GM21825 (cell line): ENCODE measurements around the gene CD86.
"Not testable (repeated sequence)": the region's sequence is repeated elsewhere in the genome, so short reads cannot be mapped to it uniquely, and the experiment has no call there.

Experiments
- ATAC-seq: cut with Tn5 transposase; IDR thresholded peaks from one replicate; pipeline ENCODE4 v1.9.1; 2021; ENCODE audit warnings: mild to moderate bottlenecking, moderate library complexity; ENCODE audit not compliant: unreplicated experiment

Gene CD86

GRCh38 chr3:122146466-122146865 is 91.3 kb downstream of the CD86 start:
- peak; percentile 91 for ATAC-seq

DNA sequence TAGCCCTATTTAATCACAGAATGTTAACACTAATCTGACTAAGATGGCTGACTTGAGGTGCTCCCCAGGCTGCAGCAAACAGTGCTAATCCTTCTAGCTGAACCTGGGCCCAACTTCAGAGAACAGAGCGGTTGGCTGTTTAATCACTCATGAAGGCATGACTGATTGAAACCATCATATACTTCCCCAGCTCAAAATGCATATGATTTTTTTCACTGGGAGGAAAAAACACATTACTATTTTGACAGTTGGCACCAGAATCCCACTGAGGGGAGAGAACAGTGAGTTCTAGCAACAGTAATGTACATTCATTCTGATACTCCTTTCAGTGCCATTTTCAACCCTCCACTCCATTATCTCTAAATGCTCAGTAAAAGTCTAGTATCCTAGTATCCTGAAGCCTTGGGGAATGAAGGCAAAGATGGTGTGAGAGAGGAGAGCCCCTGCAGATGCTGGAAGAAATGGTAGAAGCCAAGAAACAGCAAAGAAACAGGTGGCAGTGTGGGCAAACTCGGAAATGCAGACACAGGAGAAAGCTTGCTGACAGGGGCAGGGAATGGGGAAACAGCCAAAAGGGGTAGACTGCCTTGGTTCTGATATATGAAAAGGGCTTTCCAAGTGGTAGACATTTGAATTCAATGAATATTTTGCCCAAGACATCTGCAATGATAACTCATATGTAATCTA is 93.9 kb downstream of the CD86 start:
- ATAC-seq: no peak

- no peak for ATAC-seq
Measured at GRCh38 chr3:122151480-122151879, 96.3 kb downstream of the CD86 start.

DNA sequence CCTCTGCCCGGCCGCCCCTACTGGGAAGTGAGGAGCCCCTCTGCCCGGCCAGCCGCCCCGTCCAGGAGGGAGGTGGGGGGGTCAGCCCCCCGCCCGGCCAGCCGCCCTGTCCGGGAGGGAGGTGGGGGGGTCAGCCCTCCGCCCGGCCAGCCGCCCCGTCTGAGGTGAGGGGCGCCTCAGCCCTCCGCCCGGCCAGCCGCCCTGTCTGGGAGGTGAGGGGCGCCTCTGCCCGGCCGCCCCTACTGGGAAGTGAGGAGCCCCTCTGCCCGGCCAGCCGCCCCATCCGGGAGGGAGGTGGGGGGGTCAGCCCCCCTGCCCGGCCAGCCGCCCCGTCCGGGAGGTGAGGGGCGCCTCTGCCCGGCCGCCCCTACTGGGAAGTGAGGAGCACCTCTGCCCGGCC is 109.8 kb downstream of the CD86 start:
- not testable (repeated sequence) for ATAC-seq

GRCh38 chr3:122167630-122168029 is 112.5 kb downstream of the CD86 start:
- ATAC-seq: no peak

- no peak for ATAC-seq
Measured at GRCh38 chr3:122168044-122168443, 112.9 kb downstream of the CD86 start.

GRCh38 chr3:122169911-122170310 is 114.7 kb downstream of the CD86 start:
- no peak for ATAC-seq
